GDM1 (cell line): ENCODE measurements around the gene GAPT.

Experiments used
- DNase-seq: peaks from one replicate; lab custom pipeline; 2025; lab: John Stamatoyannopoulos, UW

GAPT gene

DNA sequence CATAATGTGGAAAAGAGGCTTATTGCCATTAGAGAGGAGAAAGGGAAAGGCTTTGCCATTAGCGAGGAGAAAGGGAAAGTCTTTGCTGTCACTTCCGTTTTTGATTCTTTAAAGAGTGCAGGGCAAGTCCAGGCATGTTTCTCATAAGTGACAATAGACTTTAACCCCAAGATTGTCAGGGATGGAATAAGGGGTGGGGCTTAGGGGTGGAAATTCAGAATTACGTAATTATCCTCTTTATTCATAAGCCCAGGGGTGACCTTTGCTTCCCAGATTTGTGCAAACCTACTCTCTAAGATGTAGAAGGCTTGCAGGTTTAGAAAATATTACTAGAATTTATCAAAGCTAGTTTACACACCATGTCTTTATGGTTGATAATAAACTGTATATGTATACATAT lies 29.1 kb upstream of the GAPT start:
- peak; percentile 56 for DNase-seq

DNA sequence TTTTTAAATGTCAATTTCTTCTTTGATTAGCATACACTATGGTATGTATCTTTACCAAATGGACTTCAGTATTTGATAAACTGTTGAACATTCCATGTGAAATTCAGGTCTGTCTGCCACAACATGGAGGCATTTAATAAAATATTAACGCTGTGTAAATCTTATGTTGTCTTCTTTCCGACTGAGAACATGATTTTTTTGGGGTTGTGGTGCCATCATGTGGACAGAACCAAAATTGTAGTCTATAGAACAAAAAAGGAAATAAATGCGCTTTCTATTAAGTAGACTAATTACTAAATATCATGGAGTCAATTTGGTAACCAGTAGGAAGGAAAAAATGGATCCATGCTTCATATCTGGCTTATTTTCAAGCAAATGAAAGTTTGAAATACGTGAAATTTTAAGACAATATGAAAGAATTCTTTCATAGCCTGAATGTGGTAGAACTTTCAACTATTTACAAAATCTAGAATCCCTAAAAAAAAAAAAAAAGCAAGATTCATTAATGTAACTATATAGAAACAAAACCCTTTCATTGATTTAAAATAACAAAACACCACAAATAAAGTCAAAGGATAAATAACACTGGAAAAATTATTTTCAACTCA lies 28.5 kb upstream of the GAPT start:
- DNase-seq = peak; percentile 27

DNA sequence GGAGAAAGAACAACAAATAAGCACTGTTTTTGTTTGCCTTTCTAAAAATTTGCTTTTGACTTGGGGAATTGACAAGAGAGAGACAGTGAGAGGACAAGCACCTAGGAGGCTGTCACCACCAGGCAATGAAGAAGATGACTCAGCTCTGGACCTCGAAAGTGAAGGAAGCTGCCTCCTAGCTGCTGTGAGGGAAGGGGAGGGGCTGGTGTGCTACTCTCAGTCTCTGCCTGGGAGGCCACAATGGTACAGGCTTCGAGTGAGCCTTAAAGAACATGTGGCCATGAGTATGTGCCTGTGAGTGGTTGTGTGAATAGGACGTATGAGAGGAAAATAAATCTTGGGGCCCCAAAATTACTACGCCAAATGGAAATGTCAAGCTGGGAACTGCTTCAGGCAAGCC lies 24.3 kb upstream of the GAPT start:
- DNase-seq = peak; percentile 64

DNA sequence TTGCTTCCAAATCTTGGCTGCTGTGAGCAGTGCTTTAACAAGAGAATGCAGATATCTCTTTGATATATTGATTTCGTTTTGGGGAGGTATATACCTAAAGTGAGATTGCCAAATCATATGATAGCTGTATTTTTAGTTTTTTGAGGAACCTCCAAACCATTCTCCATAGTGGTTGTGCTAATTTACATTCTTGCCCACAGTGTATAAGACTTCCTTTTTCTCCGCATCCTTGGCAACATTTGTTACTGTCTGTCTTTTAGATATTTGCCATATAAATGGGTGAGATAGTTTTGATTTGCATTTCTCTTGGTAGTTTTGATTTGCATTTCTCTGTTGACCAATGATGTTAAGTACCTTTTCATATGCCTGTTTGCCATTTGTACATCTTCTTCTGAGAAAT lies 21.3 kb upstream of the GAPT start:
- peak; percentile 21 for DNase-seq

DNA sequence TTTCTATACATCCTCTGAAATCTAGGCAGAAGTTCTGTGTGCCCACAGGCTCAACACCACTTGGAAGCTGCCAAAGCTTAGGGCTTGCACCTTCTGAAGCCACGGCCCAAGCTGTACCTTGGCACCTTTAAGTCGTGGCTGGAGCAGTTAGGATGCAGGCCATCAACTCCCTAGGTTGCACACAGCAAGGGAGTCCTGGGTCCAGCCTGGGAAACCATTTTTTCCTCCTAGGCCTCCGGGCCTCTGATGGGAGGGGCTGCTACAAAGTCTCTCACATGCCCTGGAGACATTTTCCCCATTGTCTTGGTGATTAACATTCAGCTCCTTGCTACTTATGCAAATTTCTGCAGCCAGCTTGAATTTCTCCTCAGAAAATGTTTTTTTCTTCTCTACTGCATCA lies 15.8 kb upstream of the GAPT start:
- DNase-seq = no peak

DNA sequence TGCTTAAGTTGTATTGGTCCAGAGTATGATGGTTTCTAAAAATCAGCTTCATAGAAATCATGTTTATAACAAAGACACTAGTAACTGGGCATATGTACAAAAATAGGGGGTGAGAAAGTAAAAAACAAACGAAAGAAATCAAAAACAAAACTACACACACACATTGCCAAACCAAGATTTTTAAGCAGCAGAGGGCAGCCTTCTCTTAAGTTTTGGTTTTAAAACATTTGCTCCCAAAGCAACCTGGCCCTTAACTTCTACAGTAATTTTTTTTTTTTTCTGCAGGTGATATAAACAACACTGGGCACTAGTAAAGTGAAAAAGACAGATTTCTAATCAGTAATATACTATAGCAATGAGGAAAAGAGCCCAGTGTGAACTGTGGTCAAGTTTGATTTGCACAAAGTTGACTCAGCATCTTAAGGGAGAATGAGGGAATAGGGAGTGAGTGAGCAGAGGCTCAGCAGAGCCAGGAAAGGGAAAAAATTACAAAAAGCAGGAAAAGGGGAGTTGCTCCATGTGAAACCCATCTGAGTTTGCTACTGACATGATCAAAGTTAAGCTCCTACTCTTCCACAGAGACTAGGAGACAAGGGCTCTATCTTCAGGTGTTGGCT lies 13.4 kb upstream of the GAPT start:
- no peak for DNase-seq

DNA sequence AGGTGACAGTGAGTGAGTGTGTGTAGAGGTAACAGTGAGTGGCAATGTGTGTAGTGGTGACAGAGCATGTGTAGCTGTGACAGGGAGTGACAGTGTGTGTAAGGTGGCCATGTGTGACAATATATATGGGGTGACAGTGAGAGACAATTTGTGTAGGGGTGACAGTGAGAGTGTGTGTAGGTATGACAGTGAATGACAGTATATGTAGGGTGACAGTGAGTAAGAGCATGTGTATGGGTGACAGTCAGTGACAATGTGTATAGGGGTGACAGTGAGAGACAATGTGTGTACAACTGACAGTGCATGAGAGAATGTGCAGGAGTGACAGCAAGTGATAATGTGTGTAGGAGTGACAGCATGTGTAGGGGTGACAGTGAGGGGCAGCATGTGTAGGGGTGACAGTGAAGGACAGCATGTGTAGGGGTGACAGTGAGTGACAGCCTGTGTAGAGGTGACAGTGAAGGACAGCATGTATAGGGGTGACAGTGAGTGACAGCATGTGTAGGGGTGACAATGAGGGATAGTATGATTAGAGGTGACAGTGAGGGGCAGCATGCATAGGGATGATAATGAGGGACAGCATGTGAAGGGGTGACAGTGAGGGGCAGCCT lies 10.1 kb upstream of the GAPT start:
- DNase-seq = no peak

DNA sequence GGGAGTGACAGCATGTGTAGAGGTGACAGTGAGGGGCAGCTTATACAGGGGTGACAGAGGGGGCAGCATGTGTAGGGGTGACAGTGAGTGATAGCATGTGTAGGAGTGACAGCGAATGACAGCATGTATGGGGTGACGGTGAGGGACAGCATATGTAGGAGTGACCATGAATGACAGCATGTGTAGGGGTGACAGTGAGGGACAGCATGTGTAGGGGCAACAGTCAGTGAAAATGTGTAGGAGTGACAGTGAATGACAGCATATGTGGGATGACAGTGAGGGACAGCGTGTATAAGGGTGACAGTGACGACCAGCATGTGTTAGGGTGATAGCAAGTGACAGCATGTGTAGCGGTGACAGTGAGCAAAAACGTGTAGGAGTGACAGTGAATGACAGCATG lies 9.4 kb upstream of the GAPT start:
- DNase-seq = no peak

DNA sequence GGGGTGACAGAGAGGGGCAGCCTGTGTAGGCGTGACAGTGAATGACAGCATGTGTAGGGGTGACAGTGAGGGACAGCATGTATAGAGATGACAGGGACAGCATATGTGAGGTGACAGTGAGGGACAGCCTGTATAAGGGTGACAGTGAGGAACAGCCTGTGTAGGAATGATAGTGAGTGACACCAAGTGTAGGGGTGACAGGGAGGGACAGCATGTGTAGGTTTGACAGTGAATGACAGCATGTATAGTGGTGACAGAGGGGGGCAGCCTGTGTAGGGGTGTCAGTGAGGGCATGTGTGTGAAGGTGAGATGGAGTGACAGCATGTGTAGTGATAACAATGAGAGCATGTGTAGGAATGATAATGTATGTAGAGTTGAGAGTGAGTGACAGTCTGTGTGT lies 8.7 kb upstream of the GAPT start:
- no peak for DNase-seq

DNA sequence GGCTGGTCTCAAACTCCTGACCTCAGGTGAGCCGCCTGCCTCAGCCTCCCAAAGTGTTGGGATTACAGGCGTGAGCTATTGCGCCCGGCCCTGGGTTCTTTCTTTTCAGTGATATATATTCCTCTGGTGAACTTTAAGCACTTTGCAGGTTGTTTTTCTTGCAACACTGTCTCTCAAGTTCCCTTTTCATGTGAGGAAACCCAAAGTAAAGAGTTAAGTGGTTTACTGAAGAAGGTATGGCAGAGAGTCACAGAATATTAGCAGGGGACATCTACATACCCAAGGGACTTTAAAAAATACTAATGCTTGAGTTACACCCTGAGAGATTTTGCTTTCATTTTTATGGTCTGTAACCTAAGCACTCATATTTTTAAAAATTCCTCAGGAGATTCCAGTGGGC lies 6.7 kb upstream of the GAPT start:
- DNase-seq = no peak

DNA sequence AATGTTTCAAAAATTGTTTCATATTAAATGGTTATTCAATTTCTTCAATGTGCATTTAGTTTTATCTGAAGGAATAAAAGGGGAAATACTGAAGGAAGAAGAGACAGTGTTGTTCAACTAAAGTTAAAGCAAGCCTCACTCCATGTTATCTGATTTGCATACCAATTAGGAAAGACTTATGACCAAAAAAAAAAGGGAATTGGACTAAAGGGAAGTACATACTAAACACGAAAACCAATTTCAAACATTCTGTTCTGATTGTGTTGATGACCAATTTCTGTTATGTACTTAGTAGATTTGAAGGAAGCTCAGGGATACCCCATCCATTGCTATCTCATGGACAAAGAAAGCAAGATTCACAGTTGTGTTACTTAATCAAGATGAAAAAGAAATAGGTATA lies 4.9 kb upstream of the GAPT start:
- no peak for DNase-seq

DNA sequence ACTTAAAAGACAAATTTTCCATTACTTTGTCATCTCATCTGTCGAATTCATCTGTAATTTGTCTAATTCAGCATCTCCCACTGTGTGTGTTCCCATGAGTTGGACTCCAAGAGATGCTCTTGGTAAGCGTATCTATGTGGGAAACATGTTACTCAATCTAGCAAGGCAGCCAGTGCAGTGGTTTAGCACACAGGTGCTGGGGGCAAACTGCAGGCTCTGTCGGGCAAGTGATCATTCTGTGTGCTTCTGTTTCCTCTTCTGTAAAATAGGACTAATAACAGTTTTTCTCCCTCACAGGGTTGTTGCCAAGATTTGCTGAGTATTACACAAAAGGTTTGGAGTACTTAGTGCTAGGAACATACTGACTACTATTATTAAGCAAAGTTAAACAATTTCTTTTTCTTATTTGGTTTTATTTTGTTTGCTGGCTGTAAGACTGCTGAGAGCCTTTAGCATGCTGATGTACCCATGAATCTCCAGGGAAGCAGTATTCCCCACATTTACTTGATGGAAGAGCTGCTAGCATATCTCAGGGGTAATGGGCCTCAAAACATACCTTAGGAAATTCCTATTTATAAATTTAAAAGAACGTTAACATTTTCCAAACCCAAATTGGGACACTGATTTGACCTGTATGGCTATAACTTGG lies 709 bp upstream of the GAPT start:
- no peak for DNase-seq

DNA sequence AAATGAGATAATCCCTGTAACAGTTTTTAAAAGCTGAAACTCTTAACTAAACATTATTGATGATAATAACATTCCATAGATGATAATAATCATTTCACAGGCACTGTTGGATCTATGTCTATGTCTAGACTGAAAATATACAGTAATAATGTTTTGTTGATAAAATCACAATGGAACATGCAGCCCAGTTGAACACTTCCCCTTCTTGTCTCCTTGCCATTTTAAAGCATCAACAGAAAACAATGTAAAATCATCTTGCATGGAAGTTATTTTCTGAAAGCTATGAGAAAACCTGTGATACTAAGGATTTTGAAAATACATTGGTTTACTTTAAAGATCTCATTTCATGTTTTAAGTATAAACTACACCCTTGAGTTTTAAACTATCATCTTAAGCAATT lies 1.9 kb downstream of the GAPT start:
- DNase-seq = no peak

DNA sequence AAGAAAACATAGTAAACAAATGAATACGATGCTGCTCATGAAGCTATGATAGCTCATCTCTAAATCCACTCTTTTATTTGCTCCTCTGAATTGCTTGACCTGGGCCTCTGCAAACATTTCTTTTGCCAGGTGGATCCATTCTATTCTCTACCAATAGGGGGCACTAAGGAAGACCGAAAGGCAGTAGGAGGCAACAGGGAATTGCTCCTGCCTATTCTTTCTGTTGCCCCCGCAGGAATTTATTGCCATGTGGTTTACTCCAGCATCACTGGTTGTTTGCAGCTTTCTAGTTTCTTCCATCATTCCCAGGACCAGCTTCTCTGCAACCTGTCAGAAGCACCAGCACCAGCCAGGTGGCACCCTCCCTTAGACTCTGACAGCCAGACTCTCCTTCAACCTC lies 5.3 kb downstream of the GAPT start:
- no peak for DNase-seq

DNA sequence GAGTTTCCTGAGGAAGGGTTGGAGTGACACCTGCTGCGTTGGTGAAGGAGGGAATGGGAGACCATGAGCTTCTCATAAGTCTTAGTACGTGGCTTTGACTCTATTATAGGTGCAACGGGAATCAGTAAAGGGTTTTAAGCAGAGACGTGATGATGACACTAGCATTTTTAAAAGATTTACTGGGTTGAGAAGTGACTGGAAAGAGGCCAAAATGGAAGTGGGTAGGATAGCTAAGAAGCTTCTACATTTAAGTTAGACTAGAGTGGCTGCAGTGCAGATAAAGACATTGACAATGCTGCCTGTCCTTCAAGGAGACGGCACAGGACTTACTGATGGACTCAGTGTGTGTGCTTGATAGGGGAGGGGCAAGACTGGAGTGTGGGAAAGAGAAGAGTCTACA lies 6.2 kb downstream of the GAPT start:
- DNase-seq = peak; percentile 13

DNA sequence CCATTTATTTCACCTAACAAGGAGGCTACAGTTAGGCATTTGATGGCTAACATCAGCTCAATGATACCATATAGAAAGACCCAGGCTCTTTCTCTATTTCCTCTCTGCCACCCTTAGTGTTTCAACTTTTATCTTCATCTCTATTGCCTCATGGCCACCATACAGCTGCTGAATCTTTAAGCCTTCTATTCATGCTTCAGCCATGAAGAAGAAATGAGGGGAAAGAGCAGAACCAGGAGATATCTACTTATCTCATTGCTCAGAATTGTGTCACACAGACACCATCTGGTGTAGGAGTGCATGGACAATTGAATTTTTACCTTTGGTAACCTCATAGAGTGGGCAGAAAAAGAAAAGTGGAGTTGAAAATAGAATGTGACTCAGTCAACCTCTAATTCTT lies 6.7 kb downstream of the GAPT start:
- no peak for DNase-seq

DNA sequence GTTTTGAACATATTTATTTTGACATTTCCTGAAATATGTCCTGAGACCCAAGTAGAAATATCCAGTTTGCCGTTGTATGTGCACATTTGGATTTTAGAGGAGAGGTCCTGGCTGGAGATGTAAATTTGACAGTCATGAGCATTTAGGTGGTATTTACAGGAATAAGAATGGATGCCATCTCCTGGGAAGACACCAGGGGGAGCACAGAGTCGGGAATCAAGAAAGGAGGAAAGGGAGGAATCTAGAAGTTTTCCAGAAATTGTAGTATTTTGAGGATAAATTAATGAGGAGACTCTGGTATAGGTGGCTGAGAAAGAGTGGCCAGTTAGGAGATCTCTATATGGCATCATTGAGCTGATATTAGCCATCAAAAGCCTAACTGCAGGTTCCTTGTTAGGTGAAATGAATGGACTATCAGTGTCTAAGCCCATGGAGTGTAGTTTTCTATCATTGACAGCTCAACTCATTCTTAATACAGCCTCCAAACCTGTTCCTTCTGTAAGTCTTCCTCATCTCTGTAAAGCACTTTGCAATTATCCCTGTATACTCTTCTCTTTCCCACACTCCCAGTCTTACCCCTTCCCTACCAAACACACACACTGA lies 7.2 kb downstream of the GAPT start:
- DNase-seq = no peak

DNA sequence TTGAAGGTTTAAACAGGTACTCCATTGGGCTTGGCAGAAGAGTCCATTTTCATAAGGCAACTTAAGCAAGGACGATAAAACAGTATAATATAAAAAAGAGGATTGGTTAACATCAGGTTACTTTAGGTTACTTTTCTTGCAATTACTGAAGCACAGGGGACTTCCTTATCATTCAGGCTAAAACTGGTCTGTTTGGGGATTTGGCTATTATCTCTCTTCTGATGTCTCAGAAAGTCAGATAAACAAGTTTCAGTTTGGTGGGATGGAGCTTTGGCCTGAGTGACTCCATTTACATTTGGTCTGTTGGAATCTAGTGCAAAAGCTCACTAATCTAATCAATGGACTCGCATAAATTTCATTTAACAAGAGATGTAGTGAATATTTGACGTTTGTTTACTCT lies 8.0 kb downstream of the GAPT start:
- DNase-seq = no peak

DNA sequence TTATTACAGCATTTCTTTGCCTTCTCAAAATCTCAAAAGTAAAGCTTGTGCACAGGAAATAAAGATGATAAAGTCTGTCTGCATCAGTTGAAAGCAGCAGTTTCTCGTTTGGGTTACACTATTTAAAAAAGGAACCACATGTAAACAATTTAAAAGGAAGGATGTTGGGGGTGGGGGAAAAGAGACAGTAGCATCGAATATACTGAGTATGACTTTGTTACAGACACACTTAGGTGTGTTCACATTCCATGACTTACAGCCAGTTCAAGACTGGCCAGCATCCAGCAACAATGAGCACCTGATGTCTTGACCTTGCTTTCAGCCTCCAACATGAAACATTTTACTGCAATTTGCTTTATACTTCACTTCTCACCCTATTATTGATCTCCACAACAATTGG lies 8.7 kb downstream of the GAPT start:
- DNase-seq = no peak

DNA sequence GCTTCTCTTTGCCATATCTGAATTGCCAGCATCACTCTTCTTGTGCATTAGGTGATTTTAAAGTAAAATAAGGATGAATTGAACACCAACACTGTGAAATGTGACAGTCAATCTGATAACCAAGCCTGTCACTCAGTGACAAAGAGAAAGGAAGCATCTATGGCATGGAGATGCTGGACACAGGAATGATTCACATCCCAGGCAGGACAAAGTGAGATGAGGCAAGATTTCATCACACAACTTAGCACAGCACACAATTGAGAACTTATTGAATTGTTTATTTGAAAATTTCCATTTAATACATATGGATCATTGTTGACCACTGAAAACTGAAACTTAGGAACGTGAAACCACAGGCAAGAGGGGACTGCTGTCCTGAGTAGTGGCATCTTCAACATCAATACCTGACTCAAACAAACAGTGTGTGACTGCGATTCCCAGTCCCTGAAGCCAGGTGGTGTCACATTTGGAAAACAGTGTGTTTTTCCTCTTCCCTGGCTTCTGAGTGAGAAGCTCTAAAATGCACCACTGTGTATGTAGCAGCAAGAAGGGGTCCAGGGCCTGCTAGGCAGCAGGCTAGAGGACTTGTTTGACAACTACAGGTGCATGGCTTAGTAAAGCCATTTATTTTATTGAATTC lies 10.7 kb downstream of the GAPT start:
- no peak for DNase-seq

DNA sequence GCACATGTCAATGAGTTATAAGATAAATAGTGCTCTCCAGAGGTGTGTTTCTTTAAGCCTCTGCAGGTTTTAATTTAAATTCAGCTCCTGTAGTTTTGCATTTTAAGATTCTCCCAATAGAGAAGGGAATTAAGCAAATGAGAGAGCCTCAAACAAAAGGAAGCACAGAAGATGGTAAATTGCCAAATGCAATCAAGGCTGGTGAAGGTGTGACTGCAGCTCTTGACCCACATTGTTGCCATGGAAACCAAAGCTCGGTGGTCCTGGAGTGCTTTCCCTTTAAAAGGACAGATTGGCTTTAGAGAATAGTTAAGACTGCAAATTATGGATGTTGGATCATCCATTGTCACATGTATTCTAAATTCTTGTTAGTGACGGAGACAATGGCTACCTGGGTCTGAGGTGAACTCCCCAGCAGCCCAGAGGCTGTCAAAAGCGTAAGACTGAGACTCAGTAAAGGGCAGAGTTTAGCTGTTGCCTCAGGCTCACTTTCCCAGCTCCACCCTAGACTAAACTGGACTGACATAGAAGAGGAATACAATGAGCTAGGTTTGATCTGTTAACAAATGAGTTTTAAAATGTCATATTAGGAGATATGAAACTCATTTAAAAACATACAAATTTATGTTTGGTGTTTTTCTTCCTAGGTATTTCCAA lies 12.3 kb downstream of the GAPT start:
- no peak for DNase-seq

DNA sequence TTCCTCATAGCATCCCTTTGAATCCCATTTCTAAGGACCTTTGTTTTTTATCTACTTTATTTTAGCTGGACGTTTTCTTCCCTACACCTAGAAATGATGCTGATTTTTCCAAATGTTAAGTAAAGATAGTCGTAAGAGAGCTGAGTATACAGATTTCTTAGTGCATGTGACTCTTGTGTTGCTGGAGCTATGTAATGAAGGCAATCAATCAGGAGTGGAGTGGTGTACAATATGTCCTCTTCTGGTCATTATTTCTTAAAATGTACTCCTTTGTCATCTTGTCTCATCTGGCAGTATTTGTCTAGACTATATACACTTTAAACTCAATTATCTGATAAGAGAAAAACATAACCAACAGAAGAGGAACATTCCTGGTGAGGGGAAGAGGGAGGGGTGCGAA lies 13.5 kb downstream of the GAPT start:
- DNase-seq = no peak
